ENCODE measurements around the gene ZMAT5. TPM values are rescaled to one million over a fixed set of nuclear protein-coding genes. Genes with fewer than 3 reads are reported as not detected.

Gene ZMAT5
- total and polyA plus RNA-seq, 2 of the 13 experiments (the other 11 are each of a cell fraction or from before 2014, with no cell fraction given), result 20.7 to 27.8 TPM

GRCh38 chr22:29810216-29810615 lies 43.4 kb upstream of the ZMAT5 start (continued):
- no peak for TF ChIP-seq UBTF (CRISPR knock-in tag; IDR thresholded peaks at IDR 0.05)
- no peak for TF ChIP-seq ZNF501 (CRISPR knock-in tag; IDR thresholded peaks at IDR 0.05)
- TF ChIP-seq ZNF543 (CRISPR knock-in tag; IDR thresholded peaks at IDR 0.05), result no peak
- no peak for TF ChIP-seq THAP9 (CRISPR knock-in tag; IDR thresholded peaks at IDR 0.05; ENCODE audit: borderline replicate concordance)
- TF ChIP-seq JUNB (CRISPR knock-in tag; IDR thresholded peaks at IDR 0.05; ENCODE audit: borderline replicate concordance), result no peak
- no peak for TF ChIP-seq HNF4A (CRISPR knock-in tag; IDR thresholded peaks at IDR 0.05)

- no TSS peak for BruUV-seq (replicated peaks)
- Histone ChIP-seq H3K27me3 (ENCODE audit: control insufficient read depth in 1 of 2, insufficient read depth in 2 of 2, low read length in 2 of 2) (no peaks in the 10 kb centered on the region), H3K79me2 (ENCODE audit: insufficient read depth, low read length) (no peaks in the 10 kb centered on the region), H3K36me3 (replicated peaks in 1 of 2; ENCODE audit: control insufficient read depth in 1 of 2, insufficient read depth in 2 of 2, low read length in 2 of 2) (peaks cover 42 to 75% of the 10 kb centered on the region in 2 experiments; a peak in 4 of 5 replicates), H4K20me1 (ENCODE audit: insufficient read depth, low read length) (no peaks in the 10 kb centered on the region), H3K4me3 (replicated peaks in 1 of 3; ENCODE audit: insufficient read depth in 1 of 3, low read depth in 2 of 3, low read length in 3 of 3) (no peak overlapping the region), H3K9ac (ENCODE audit: insufficient read depth, low read depth, low read length) (no peak overlapping the region), H3K4me1 (ENCODE audit: insufficient read depth, low read length) (peaks cover 4% of the 10 kb centered on the region), H3K27ac (ENCODE audit: extremely low read length, insufficient read depth, low read length) (no peak overlapping the region), H3K9me3 (ENCODE audit: low read length) (no peaks in the 10 kb centered on the region), H2AFZ (ENCODE audit: low read length) (no peak overlapping the region), H3K4me2 (ENCODE audit: low read depth, low read length) (no peak overlapping the region)
- FAIRE-seq (no peak), DNase-seq (ENCODE audit: low spot score) (no peak), ATAC-seq (no peak)
- WGBS (ENCODE audit: low lambda C conversion rate), result 97% methylated on average over 6 of the region's 6 CpGs
- CTCF ChIA-PET (ENCODE audit: low intra/inter-chr PET ratio, low total read pairs), result no interaction called here
- intact Hi-C loops (cut with micrococcal nuclease; ENCODE audit: unreplicated experiment), result no loop called here
- in situ Hi-C loops (cut with HindIII; ENCODE audit: extremely low pct_ligation_motif_present, low pct_unique_long_range_greater_than_20kb), result no loop called here
- POLR2A ChIA-PET, result interaction anchor here (1.0 kb wide), 1 partner anchor 21 kb away, joined by 3 read pairs; no protein-coding TSS in a partner anchor
- no peak for TF ChIP-seq THYN1 (CRISPR knock-in tag; IDR thresholded peaks at IDR 0.05; ENCODE audit: borderline replicate concordance, low read depth)
- TF ChIP-seq PRDM10 (CRISPR knock-in tag; IDR thresholded peaks at IDR 0.05; ENCODE audit: low read depth), result no peak
- no peak for TF ChIP-seq ZFY (CRISPR knock-in tag; IDR thresholded peaks at IDR 0.05)
- TF ChIP-seq KDM5A (IDR thresholded peaks at IDR 0.05; ENCODE audit: borderline replicate concordance, low read length), result no peak
- TF ChIP-seq FOXK1 (CRISPR knock-in tag; IDR thresholded peaks at IDR 0.05; ENCODE audit: borderline replicate concordance, low read depth), result no peak
- TF ChIP-seq SSRP1 (CRISPR knock-in tag; IDR thresholded peaks at IDR 0.05), result no peak
These were observed 39.4 kb upstream of the ZMAT5 start for GRCh38 chr22:29806196-29806595.
